Posterior cingulate gyrus (tissue), 11 donors: ENCODE data around the gene FAM20B.

ENCODE experiments used
- DNase-seq, 10 donors: peaks; one replicate each; pipeline versions ENCODE4 v3.0.0 to v3.0.0-alpha.2; 2020 to 2021; ENCODE audit warnings: mixed read lengths in 3 of 10
- intact Hi-C: fragments of 100-400 bp; cut with DNase I; formaldehyde crosslinking; loops from one replicate; pipeline ENCODE4 v1.15.1; 2023

The FAM20B gene

GRCh38 chr1:179082999-179083335 is 57.3 kb downstream of the FAM20B start:
- no peak for DNase-seq
- intact Hi-C loops = loop anchor here (2.0 to 10.0 kb wide), 2 partner anchors 142 to 210 kb away; partner anchors contain the start of genes ABL2 and SOAT1

GRCh38 chr1:179083533-179083932 is 57.8 kb downstream of the FAM20B start:
- intact Hi-C loops = loop anchor here (2.0 to 10.0 kb wide), 2 partner anchors 141 to 209 kb away; partner anchors contain the start of genes ABL2 and SOAT1

GRCh38 chr1:179087665-179088064 is 62.0 kb downstream of the FAM20B start:
- no peak for DNase-seq
- intact Hi-C loops = loop anchor here (10.0 kb wide), 1 partner anchor 137 kb away; the partner anchor contains the start of gene ABL2

More at GRCh38 chr1:179083533-179083932, 57.8 kb downstream of the FAM20B start:
- no peak for DNase-seq

GRCh38 chr1:179089827-179090482 is 64.3 kb downstream of the FAM20B start:
- intact Hi-C loops = loop anchor here (10.0 kb wide), 1 partner anchor 135 kb away; the partner anchor contains the start of gene ABL2
- DNase-seq = no peak

- peak in 4 of 10 donors; percentile 26 to 89 (median 66) for DNase-seq
- intact Hi-C loops = no loop called here
Measured at GRCh38 chr1:179090522-179090921, 64.8 kb downstream of the FAM20B start.

GRCh38 chr1:179090923-179091322 is 65.2 kb downstream of the FAM20B start:
- DNase-seq = no peak
- intact Hi-C loops = no loop called here

DNA sequence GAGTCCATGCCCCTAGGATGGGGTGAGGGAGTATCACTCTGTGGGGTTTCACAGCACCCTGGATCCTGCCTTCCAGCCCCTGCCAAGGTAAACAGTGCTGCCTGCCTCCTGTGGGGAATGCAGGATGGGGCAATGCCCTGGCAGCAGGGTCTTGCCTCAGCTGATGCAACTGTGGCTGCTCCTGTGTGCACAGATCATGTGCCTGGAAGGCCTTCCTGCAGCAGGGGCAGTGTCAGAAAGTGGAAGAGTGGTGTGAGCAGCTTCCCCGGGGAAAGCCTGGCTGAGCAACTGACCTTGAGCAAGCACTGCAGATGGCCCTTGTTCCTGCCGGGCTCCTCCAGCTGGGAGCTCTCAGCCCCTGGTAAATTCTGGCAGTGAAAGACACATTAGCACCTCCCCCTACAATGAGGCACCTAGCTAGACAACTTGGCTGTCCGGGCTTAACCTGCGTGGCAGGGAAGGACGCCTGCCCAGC is 66.0 kb downstream of the FAM20B start:
- no peak for DNase-seq

DNA sequence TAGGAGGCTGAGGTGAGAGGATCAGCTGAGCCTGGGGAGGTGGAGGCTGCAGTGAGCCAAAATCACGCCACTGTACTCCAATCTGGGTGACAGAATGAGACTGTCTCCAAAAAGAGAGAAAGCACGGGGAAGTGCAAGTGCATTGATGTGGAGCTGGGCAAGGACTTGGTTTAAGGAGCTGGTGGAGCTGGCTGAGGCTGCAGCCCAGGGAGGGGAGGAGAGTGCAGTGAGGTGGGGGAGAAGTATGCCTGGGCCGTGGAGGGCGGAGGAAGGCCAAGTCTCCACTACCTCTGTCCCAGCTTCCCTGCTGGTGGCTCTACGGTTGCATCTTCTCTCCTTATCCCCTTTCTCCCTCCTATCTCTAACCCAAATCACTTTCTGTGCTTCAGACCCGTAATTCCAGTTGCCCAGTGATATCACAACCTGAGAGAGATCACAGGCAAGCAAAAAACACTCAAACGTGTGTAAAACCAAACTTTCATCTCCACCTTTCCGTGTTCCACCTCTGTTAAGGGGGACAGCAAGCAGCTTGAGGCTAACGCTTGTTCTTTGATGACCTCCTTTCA is 67.3 kb downstream of the FAM20B start:
- DNase-seq = no peak
- intact Hi-C loops = no loop called here

More for the DNA sequence above, 66.0 kb downstream of the FAM20B start:
- intact Hi-C loops = no loop called here

- intact Hi-C loops = no loop called here
- no peak for DNase-seq
Measured at GRCh38 chr1:179094818-179095217, 69.1 kb downstream of the FAM20B start.

- intact Hi-C loops = no loop called here
- DNase-seq = no peak
Measured at GRCh38 chr1:179095377-179095776, 69.7 kb downstream of the FAM20B start.

- intact Hi-C loops = no loop called here
- DNase-seq = no peak
Measured at GRCh38 chr1:179095924-179096323, 70.2 kb downstream of the FAM20B start.

GRCh38 chr1:179099891-179100290 is 74.2 kb downstream of the FAM20B start:
- intact Hi-C loops = no loop called here
- no peak for DNase-seq

GRCh38 chr1:179101566-179101965 is 75.9 kb downstream of the FAM20B start:
- intact Hi-C loops = no loop called here
- no peak for DNase-seq

GRCh38 chr1:179103999-179104398 is 78.3 kb downstream of the FAM20B start:
- no peak for DNase-seq
- intact Hi-C loops = no loop called here

DNA sequence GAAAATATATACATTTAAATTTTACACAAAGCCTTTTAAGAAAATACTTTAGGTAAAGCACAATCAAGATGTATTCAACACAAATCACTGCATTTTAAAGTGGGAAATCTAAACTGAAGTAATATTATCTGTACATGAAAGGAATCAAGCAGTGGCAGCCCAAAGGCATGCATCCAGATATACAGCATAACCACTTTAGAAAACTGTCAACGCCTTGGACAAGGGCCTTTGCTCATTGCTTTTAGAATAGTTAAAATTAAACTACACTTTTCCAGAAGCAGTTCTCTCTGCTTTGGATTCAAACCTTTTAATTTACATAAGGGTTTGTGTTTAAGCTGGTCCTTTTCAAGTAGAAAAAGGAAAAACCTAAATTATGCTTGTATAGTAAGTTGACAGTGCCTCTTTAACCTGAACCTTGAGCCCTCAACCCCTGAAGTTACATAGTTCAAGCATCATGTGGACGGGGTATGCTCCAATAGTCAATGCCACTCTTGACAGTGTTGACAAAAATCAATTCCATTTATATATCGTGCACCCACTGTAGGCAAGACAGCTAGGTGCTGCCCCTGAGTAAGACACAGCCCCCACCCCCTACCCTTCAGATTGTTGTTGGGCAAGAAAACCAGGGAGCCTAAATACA is 79.0 kb downstream of the FAM20B start:
- DNase-seq = no peak
- intact Hi-C loops = no loop called here

- DNase-seq = no peak
- intact Hi-C loops = no loop called here
Measured at GRCh38 chr1:179105393-179105792, 79.7 kb downstream of the FAM20B start.

DNA sequence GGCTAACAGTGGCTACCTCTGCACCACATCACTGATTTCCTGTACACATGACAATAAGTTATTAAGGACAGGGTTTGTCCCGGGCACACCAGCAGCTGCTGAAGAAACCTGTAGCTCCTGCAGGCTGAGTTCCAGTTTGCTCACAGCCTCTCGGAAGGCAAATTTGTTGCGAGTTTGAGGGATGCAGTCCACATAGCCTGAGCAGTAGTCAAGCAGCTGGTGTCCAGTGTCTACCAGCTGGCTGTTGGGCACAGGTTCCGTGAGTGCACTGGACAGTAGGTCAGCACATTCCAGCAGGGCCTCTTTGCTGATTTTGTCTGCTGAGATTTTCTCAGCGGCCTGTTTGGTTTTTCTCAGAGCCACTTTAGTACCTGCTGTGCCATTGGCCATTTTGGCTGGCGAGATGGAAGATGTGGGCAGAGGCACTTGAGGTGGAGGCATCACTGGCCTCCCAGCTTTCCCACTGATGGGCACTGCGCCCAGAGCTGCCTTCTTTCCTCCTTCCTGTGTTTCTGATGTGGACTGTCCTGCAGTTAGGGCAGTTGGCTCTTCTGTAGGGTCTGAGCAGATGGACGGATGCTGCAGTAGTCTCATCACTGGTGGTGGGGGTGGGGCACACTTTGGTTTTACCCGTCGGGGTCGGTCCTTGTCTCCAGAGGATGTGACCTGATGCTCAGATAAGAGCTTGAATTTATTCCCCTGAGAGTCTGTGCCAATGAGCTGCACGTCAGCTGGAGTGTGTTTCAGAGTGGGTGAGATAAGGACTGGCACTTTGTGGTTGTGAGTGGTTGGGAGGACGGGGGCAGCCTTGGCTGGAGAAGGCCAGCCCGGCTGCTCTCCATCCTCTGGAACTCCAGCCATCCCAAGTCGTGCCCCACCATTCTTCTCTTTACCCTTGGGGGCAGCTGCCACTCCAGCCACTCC is 82.3 kb downstream of the FAM20B start:
- intact Hi-C loops = no loop called here
- DNase-seq = no peak

GRCh38 chr1:179108644-179109043 is 83.0 kb downstream of the FAM20B start:
- DNase-seq = no peak
- intact Hi-C loops = no loop called here

DNA sequence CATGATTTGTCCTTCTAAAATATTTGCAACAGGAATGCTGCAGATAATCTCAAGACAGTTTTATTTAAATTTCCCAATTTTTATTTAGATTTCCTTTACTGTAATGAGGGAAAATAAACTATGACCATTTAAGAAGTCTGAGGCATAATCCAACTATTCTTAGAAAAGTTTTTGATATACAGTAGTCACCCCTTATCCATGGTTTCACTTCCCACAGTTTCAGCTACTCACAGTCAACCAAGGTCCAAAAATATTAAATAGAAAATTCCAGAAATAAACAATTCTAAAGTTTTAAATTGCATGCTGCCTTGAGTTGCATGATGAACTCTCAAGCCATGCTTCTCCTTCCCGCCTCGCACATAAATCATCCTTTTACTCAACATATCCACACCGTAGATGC is 89.5 kb downstream of the FAM20B start:
- DNase-seq = no peak
- intact Hi-C loops = no loop called here

- intact Hi-C loops = no loop called here
- no peak for DNase-seq
Measured at GRCh38 chr1:179119513-179119912, 93.8 kb downstream of the FAM20B start.
